Measurements from ENCODE around the gene PLXNC1. TPM values are rescaled to one million over a fixed set of nuclear protein-coding genes. Genes with fewer than 3 reads are reported as not detected.

The PLXNC1 gene
- total RNA-seq, 6 experiments from 2014 or later, result 0.18 to 0.40 (median 0.22) TPM

- Mint-ChIP-seq H3K36me3 (ENCODE audit: low read depth) (no peaks in the 10 kb centered on the region), H3K4me1 (ENCODE audit: low read depth) (peaks cover 19% of the 10 kb centered on the region), H3K27ac (no peak overlapping the region), H3K4me3 (no peak overlapping the region), H3K27me3 (ENCODE audit: insufficient read depth) (peaks cover 8% of the 10 kb centered on the region), H3K9me3 (no peaks in the 10 kb centered on the region)
- DNase-seq, result no peak
- no peak for TF ChIP-seq CTCF (IDR thresholded peaks at IDR 0.05)
Observed at GRCh38 chr12:94272280-94272679, 123.9 kb downstream of the PLXNC1 start.

GRCh38 chr12:94273272-94273671, 124.9 kb downstream of the PLXNC1 start:
- H3K27me3 Mint-ChIP-seq (ENCODE audit: insufficient read depth), result peaks cover 7% of the 10 kb centered on the region
- H3K9me3 Mint-ChIP-seq, result no peaks in the 10 kb centered on the region
- H3K36me3 Mint-ChIP-seq (ENCODE audit: low read depth), result no peaks in the 10 kb centered on the region
- peaks cover 9% of the 10 kb centered on the region for H3K4me1 Mint-ChIP-seq (ENCODE audit: low read depth)
- no peak overlapping the region for H3K4me3 Mint-ChIP-seq
- H3K27ac Mint-ChIP-seq, result no peak overlapping the region
- no peak for DNase-seq
- TF ChIP-seq CTCF (IDR thresholded peaks at IDR 0.05), result no peak

- no peaks in the 10 kb centered on the region for H3K9me3 Mint-ChIP-seq
- no peak overlapping the region for H3K27ac Mint-ChIP-seq
- H3K4me1 Mint-ChIP-seq (ENCODE audit: low read depth), result peaks cover 2% of the 10 kb centered on the region; the same call in 1 of the 2 replicates
- no peak for TF ChIP-seq CTCF (IDR thresholded peaks at IDR 0.05)
- peaks cover 8% of the 10 kb centered on the region for H3K27me3 Mint-ChIP-seq (ENCODE audit: insufficient read depth)
- no peaks in the 10 kb centered on the region for H3K36me3 Mint-ChIP-seq (ENCODE audit: low read depth)
- no peak for DNase-seq
- H3K4me3 Mint-ChIP-seq, result no peak overlapping the region
Observed at GRCh38 chr12:94276725-94277124, 128.3 kb downstream of the PLXNC1 start.

- no peak for DNase-seq
- Mint-ChIP-seq H3K27me3 (ENCODE audit: insufficient read depth) (peaks cover 12% of the 10 kb centered on the region), H3K4me3 (no peak overlapping the region), H3K27ac (no peak overlapping the region), H3K9me3 (no peaks in the 10 kb centered on the region), H3K4me1 (ENCODE audit: low read depth) (no peaks in the 10 kb centered on the region), H3K36me3 (ENCODE audit: low read depth) (no peaks in the 10 kb centered on the region)
- no peak for TF ChIP-seq CTCF (IDR thresholded peaks at IDR 0.05)
Observed at GRCh38 chr12:94277426-94278000, 129.1 kb downstream of the PLXNC1 start.

GRCh38 chr12:94280063-94280462, 131.7 kb downstream of the PLXNC1 start:
- Mint-ChIP-seq H3K27me3 (ENCODE audit: insufficient read depth) (peaks cover 21% of the 10 kb centered on the region), H3K4me1 (ENCODE audit: low read depth) (no peaks in the 10 kb centered on the region), H3K9me3 (no peaks in the 10 kb centered on the region), H3K36me3 (ENCODE audit: low read depth) (no peaks in the 10 kb centered on the region), H3K4me3 (no peak overlapping the region), H3K27ac (no peak overlapping the region)
- no peak for DNase-seq
- TF ChIP-seq CTCF (IDR thresholded peaks at IDR 0.05), result no peak

GRCh38 chr12:94282675-94283074, 134.3 kb downstream of the PLXNC1 start:
- TF ChIP-seq CTCF (IDR thresholded peaks at IDR 0.05), result no peak
- Mint-ChIP-seq H3K4me1 (ENCODE audit: low read depth) (no peaks in the 10 kb centered on the region), H3K27ac (no peak overlapping the region), H3K4me3 (no peak overlapping the region), H3K36me3 (ENCODE audit: low read depth) (no peaks in the 10 kb centered on the region), H3K27me3 (ENCODE audit: insufficient read depth) (peaks cover 24% of the 10 kb centered on the region), H3K9me3 (no peaks in the 10 kb centered on the region)
- no peak for DNase-seq
